ENCODE data around the gene EPS15. TPM values are rescaled to one million over a fixed set of nuclear protein-coding genes. Genes with fewer than 3 reads are reported as not detected.
"Not testable (repeated sequence)": the region's sequence is repeated elsewhere in the genome, so short reads cannot be mapped to it uniquely, and the experiment has no call there.

EPS15 gene
- total RNA-seq, 1 donor from 2014 or later, result 139 TPM

GRCh38 chr1:51565009-51565408, 45.9 kb upstream of the EPS15 start:
- Mint-ChIP-seq H3K27ac (ENCODE audit: unreplicated experiment) (no peak overlapping the region), H3K4me1 (ENCODE audit: low read depth, unreplicated experiment) (no peaks in the 10 kb centered on the region), H3K4me3 (ENCODE audit: unreplicated experiment) (no peak overlapping the region), H3K9me3 (ENCODE audit: unreplicated experiment) (no peaks in the 10 kb centered on the region), H3K36me3 (ENCODE audit: unreplicated experiment) (no peaks in the 10 kb centered on the region), H3K27me3 (ENCODE audit: unreplicated experiment) (no peaks in the 10 kb centered on the region)
- no peak for TF ChIP-seq CTCF (IDR thresholded peaks at IDR 0.05; ENCODE audit: partially characterized antibody, unreplicated experiment)
- DNase-seq, result no peak

GRCh38 chr1:51564124-51564523, 45.1 kb upstream of the EPS15 start:
- Mint-ChIP-seq H3K27me3 (ENCODE audit: unreplicated experiment) (no peaks in the 10 kb centered on the region), H3K9me3 (ENCODE audit: unreplicated experiment) (no peaks in the 10 kb centered on the region), H3K4me3 (ENCODE audit: unreplicated experiment) (no peak overlapping the region), H3K36me3 (ENCODE audit: unreplicated experiment) (no peaks in the 10 kb centered on the region), H3K4me1 (ENCODE audit: low read depth, unreplicated experiment) (no peaks in the 10 kb centered on the region), H3K27ac (ENCODE audit: unreplicated experiment) (no peak overlapping the region)
- DNase-seq, result no peak
- TF ChIP-seq CTCF (IDR thresholded peaks at IDR 0.05; ENCODE audit: partially characterized antibody, unreplicated experiment), result no peak

- H3K4me3 Mint-ChIP-seq (ENCODE audit: unreplicated experiment), result no peak overlapping the region
- no peak for TF ChIP-seq CTCF (IDR thresholded peaks at IDR 0.05; ENCODE audit: partially characterized antibody, unreplicated experiment)
- H3K27me3 Mint-ChIP-seq (ENCODE audit: unreplicated experiment), result peaks cover 4% of the 10 kb centered on the region
- no peaks in the 10 kb centered on the region for H3K36me3 Mint-ChIP-seq (ENCODE audit: unreplicated experiment)
- DNase-seq, result no peak
- H3K4me1 Mint-ChIP-seq (ENCODE audit: low read depth, unreplicated experiment), result no peaks in the 10 kb centered on the region
- H3K27ac Mint-ChIP-seq (ENCODE audit: unreplicated experiment), result no peak overlapping the region
- no peaks in the 10 kb centered on the region for H3K9me3 Mint-ChIP-seq (ENCODE audit: unreplicated experiment)
Observed at GRCh38 chr1:51561702-51562101, 42.6 kb upstream of the EPS15 start.

- not testable (repeated sequence) for H3K9me3 Mint-ChIP-seq (ENCODE audit: unreplicated experiment); H3K36me3 Mint-ChIP-seq (ENCODE audit: unreplicated experiment); DNase-seq; H3K27ac Mint-ChIP-seq (ENCODE audit: unreplicated experiment); H3K4me3 Mint-ChIP-seq (ENCODE audit: unreplicated experiment); H3K4me1 Mint-ChIP-seq (ENCODE audit: low read depth, unreplicated experiment); H3K27me3 Mint-ChIP-seq (ENCODE audit: unreplicated experiment)
Observed at GRCh38 chr1:51560895-51561294, 41.8 kb upstream of the EPS15 start.

GRCh38 chr1:51560034-51560433, 41.0 kb upstream of the EPS15 start:
- Mint-ChIP-seq H3K27me3 (ENCODE audit: unreplicated experiment) (peaks cover 4% of the 10 kb centered on the region), H3K4me3 (ENCODE audit: unreplicated experiment) (no peak overlapping the region), H3K27ac (ENCODE audit: unreplicated experiment) (no peak overlapping the region), H3K36me3 (ENCODE audit: unreplicated experiment) (no peaks in the 10 kb centered on the region), H3K9me3 (ENCODE audit: unreplicated experiment) (no peaks in the 10 kb centered on the region), H3K4me1 (ENCODE audit: low read depth, unreplicated experiment) (no peaks in the 10 kb centered on the region)
- TF ChIP-seq CTCF (IDR thresholded peaks at IDR 0.05; ENCODE audit: partially characterized antibody, unreplicated experiment), result no peak
- DNase-seq, result no peak

GRCh38 chr1:51559501-51559900, 40.4 kb upstream of the EPS15 start:
- no peak for TF ChIP-seq CTCF (IDR thresholded peaks at IDR 0.05; ENCODE audit: partially characterized antibody, unreplicated experiment)
- no peaks in the 10 kb centered on the region for H3K9me3 Mint-ChIP-seq (ENCODE audit: unreplicated experiment)
- H3K27me3 Mint-ChIP-seq (ENCODE audit: unreplicated experiment), result peaks cover 4% of the 10 kb centered on the region
- H3K36me3 Mint-ChIP-seq (ENCODE audit: unreplicated experiment), result no peaks in the 10 kb centered on the region
- no peak overlapping the region for H3K27ac Mint-ChIP-seq (ENCODE audit: unreplicated experiment)
- no peak for DNase-seq
- H3K4me3 Mint-ChIP-seq (ENCODE audit: unreplicated experiment), result no peak overlapping the region
- no peaks in the 10 kb centered on the region for H3K4me1 Mint-ChIP-seq (ENCODE audit: low read depth, unreplicated experiment)

All from glutamatergic neuron (in vitro differentiated cells).